ENCODE results near the gene CDKAL1.

GRCh38 chr6:20916086-20916485 is 381.8 kb downstream of the CDKAL1 start:
- TF ChIP-seq NFYB (CRISPR knock-in tag; conservative IDR thresholded peaks at IDR 0.05; ENCODE audit: low read depth) (no peak), CTCF (IDR thresholded peaks at IDR 0.05) (no peak), ATF3 (CRISPR knock-in tag; conservative IDR thresholded peaks at IDR 0.05) (no peak), ELF4 (CRISPR knock-in tag; IDR thresholded peaks at IDR 0.05; ENCODE audit: low read depth) (no peak), FOXJ3 (CRISPR knock-in tag; IDR thresholded peaks at IDR 0.05; ENCODE audit: borderline replicate concordance) (no peak), USF2 (CRISPR knock-in tag; IDR thresholded peaks at IDR 0.05) (no peak), HMGXB4 (CRISPR knock-in tag; IDR thresholded peaks at IDR 0.05) (no peak), NR3C1 (CRISPR knock-in tag; conservative IDR thresholded peaks at IDR 0.05; ENCODE audit: low read depth) (no peak)
